NCI-H446 treated with DMSO at 0.1 percent for 48 hours (cell line): ENCODE results near the gene DHRS7C.

Experiments used
- DNase-seq: peaks from one replicate; lab custom pipeline; 2025; lab: John Stamatoyannopoulos, UW

DHRS7C gene

DNA sequence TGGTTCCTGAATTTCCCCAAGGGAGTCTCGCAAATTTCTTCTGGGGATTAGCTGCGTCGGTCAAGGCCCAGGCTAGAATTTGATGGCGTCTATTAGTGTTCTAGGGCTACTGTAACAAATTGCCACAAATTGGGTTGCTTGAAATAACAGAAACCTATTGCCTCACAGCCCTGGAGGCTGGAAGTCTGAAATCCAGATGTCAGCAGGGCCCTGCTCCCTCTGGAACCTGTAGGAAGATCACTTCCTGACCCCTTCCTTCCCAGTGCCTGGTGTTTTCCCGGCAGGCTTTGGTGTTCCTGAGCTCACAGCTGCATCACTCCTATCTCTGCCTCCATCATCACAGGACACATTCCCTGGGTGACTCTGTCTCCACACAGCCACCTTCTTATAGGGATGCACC, 24.4 kb downstream of the DHRS7C start:
- no peak for DNase-seq

DNA sequence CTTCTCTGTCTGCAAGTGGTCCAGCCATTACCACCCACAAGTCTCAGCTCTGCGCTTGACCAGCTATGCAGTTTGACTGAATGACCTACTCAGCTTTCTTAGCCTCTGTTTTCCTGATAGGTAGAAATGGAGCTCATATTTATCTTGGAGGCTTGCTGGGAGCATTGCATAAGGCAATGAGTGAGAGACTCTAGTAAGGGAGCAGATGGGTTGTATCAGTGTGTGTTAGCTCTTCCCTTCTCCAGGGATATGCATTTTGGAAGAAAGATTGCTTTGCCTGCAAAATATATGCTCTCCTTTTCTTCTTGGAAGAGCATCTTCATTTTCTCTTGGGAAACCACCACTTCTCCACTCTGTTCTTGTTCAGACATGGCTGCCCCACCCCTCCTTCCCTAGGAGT, 26.1 kb downstream of the DHRS7C start:
- no peak for DNase-seq

DNA sequence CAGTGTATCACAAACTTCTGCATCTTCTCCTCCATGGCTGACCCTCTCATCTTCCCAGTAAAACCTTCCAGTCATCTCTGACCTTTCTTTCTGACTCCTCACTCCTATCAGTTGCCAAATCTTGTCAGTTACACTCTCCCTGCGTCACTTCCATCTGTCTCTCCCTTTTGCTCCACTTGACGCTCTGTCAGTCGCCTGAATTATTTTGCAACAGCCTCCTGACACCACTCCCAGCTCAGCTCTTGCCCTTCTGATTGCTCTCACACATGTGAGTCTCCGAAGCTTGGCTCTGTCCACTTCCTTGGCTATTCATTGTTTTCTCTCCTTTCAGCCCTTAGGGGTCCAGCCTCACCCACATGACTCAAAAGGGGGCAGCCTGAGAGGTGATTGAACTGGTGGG, 27.7 kb downstream of the DHRS7C start:
- DNase-seq, result no peak

DNA sequence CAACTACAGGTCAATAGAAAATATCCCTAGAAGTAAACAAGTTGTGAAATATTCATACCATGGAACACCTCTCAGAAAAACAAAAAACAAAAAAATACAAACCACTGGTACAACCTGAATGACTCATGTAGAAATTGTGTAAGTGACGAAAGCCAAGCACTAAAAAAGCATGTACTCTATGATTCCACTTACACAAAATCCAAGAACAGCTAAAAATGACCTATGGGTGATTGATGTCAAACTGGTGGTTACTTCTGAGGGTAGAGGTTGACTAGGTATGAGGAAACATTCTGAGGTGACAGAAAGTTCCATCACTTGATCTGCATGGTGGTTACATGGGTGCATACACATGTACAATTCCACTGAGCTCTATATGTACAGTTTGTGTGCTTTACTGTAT, 31.1 kb downstream of the DHRS7C start:
- DNase-seq, result no peak

DNA sequence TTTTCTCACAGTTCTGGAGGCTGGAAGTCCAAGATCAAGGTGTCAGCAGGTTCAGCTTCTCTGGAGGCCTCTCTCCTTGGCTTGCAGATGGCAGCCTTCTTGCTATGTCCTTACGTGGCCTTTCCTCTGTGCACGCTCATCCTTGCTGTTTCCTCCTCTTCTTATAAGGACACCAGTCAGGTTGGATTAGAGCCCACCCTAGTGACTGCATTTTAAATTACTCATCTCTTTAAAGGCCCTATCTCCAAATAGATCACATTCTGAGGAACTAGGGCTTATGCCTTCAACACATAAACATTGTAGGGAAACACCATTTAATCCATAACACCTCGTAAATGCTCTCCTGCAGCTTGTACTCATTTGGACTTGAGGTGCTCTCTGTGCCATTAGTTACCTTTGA, 36.3 kb downstream of the DHRS7C start:
- DNase-seq, result no peak

DNA sequence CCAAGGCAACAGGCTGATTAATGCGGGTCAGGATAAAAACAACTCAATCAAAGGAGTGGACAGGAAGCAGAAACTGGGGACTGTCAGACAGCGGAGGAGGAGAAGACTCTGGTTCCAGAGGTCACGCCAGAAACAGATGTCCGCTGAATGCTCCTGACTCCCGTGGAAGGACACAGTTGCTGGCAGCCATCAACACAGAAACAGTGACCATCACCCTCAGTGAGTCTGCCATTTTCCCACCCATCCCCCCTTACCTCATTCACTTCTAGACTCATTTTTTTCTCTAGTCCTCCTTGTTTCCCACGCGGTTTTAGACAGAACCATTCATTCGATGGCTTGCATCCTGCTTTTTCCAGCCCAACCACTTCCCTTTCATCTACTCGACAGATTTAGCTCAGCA, 40.9 kb downstream of the DHRS7C start:
- no peak for DNase-seq

DNA sequence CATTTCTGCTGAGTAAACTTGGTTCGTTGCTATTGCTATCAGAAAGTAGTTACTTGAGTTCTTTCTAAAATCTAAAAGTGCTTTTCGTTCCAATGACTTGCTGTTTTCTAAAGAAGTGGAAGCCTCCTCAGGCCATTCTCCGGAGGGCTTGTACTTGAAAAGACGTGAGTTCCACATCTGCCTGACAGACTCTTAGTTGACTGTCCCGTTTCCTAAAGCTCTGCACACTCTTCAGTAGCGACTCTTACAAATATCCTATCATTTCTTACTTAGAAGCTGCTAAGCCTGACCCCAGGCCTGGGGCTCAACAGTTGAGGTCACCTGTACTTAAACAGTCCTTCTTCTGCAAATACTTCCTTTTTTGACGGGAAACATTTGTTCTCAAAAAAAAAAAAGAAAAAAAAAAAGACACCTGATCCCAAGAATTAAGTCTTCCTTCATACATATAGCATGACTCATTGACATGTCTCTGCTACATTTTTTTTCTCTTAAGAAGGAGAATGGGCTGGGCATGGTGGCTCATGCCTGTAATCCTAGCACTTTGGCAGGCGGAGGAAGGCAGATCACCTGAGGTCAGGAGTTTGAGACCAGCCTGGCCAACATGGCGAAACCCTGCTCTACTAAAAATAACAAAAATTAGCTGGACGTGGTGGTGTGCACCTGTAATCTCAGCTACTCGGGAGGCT, 61.5 kb downstream of the DHRS7C start:
- DNase-seq, result no peak

DNA sequence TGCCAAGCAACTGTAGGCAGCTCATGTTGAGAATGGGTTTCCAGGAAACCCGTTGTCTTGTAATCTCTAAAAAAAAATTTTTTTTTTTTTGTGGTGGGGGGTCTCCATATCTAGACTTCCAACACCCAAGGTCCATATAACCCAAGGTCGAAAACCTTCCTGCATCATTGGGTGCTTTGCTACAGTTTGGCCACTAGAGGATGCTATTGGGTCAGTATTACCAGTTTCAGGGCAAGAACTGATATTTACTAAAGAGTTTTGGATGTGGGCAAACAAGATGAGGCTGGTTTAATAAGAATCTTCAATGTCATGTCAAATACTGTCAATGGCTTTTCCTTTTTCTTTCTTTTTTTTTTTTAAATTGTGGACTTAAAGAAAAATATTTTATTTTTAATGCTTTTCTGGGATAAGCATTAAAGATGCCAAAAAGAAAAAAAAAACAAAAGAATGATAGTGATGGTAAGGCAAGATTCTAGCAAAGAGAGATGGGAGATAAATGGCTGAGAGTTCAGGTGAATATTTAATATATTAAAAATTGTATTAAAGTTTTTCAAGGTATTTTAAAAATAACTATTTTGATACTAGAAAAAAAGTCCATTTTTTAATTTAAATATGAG, 62.2 kb downstream of the DHRS7C start:
- no peak for DNase-seq

DNA sequence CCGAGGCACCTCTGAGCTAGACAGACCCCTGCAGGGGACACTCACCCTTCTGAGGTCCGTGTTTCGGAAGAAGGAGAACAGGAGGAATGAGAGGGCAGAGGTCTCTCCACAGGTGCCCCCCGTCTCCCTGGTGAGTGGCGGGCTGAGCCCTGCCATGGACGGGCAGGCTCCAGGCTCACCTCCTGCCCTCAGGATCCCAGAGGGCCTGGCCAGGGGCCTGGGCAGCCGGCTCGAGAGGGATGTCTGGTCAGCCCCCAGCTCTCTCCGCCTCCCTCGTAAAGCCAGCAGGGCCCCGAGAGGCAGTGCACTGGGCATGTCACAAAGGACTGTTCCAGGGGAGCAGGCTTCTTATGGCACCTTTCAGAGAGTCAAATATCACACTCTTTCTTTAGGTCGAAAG, 62.8 kb downstream of the DHRS7C start:
- no peak for DNase-seq

DNA sequence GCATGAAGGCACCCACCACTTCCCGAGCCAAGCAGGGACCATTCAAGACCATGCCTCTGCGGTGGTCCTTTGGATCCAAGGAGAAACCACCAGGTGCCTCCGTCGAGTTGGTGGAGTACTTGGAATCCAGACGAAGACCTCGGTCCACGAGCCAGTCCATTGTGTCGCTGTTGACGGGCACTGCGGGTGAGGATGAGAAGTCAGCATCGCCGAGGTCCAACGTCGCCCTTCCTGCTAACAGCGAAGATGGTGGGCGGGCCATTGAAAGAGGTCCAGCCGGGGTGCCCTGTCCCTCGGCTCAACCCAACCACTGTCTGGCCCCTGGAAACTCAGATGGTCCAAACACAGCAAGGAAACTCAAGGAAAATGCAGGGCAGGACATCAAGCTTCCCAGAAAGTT, 63.4 kb downstream of the DHRS7C start:
- DNase-seq, result no peak

DNA sequence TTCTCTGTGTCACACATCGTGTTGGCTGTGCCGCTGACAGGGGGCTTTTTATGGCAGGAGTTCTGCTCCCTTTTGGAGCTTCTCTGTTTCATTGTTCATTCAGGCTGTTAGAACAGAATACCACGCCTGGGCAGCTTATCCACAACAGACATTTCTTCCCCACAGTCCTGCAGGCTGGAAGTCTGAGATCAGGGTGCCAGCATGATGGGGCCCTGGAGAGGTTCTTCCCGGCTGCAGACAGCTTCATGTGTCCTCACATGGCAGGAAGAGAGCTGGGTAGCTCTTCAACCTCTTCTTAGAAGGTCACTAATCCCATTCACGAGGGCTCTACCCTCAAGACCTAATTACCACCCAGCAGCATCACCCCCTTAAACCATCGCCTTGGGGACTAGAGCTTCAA, 65.1 kb downstream of the DHRS7C start:
- DNase-seq, result no peak

DNA sequence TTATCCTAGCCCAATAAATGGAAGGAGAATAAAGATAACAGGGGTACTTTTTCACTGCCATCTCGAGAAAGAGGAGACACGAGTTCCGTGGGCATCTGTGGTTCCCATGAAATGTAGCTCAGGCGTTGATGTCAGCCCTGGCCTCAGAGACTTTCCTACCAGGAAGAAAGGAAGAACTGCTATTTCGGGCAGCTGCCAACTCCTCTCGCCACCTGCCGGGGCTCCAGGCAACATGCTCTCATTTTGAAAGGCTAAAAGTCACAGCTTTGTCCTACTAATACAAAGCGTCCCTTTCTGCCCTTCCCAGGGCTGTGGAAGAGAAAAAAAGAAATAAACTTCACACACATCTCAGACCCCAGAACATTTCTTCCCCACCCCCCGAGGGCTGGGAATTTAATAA, 65.8 kb downstream of the DHRS7C start:
- DNase-seq, result no peak
